ENCODE data around the gene TNFRSF13B.

The TNFRSF13B gene

DNA sequence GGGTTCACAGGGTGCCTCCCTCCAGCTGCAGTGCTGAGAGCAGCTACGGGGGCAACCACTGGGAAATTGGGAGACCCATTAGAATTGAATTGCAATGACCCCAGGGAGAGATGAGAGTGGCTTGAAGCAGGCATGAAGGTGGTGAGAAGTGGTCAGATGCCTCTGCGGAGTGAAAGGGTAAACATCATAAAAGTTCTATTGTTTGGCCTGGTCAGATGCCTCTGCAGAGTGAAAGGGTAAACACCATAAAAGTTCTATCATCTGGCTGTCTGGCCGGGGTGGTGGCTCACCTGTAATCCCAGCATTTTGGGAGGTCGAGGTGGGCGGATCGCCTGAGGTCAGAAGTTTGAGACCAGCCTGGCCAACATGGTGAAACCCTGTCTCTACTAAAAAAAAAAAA, 53.5 kb downstream of the TNFRSF13B start:
- TF ChIP-seq CTCF (IDR thresholded peaks at IDR 0.05; ENCODE audit: low read length, missing control alignments) = no peak
- no peak overlapping the region for H3K4me3 ChIP-seq (replicated peaks; ENCODE audit: low read depth, low read length)
- DNase-seq (ENCODE audit: low read depth) = no peak

- no peak for TF ChIP-seq CTCF (IDR thresholded peaks at IDR 0.05; ENCODE audit: low read length, missing control alignments)
- no peak for DNase-seq (ENCODE audit: low read depth)
- no peak overlapping the region for H3K4me3 ChIP-seq (replicated peaks; ENCODE audit: low read depth, low read length)
Observed at GRCh38 chr17:16917671-16918394, 54.1 kb downstream of the TNFRSF13B start.

- no peak overlapping the region for H3K4me3 ChIP-seq (replicated peaks; ENCODE audit: low read depth, low read length)
- no peak for DNase-seq (ENCODE audit: low read depth)
- no peak for TF ChIP-seq CTCF (IDR thresholded peaks at IDR 0.05; ENCODE audit: low read length, missing control alignments)
Observed at GRCh38 chr17:16916557-16916920, 55.4 kb downstream of the TNFRSF13B start.

GRCh38 chr17:16915752-16916556, 56.0 kb downstream of the TNFRSF13B start:
- H3K4me3 ChIP-seq (replicated peaks; ENCODE audit: low read depth, low read length) = no peak overlapping the region
- TF ChIP-seq CTCF (IDR thresholded peaks at IDR 0.05; ENCODE audit: low read length, missing control alignments) = peak; percentile 54
- DNase-seq (ENCODE audit: low read depth) = peak; percentile 40

- no peak for DNase-seq (ENCODE audit: low read depth)
- no peak for TF ChIP-seq CTCF (IDR thresholded peaks at IDR 0.05; ENCODE audit: low read length, missing control alignments)
- H3K4me3 ChIP-seq (replicated peaks; ENCODE audit: low read depth, low read length) = no peak overlapping the region
Observed at GRCh38 chr17:16913463-16913862, 58.5 kb downstream of the TNFRSF13B start.

GRCh38 chr17:16912021-16912962, 59.6 kb downstream of the TNFRSF13B start:
- DNase-seq (ENCODE audit: low read depth) = no peak
- H3K4me3 ChIP-seq (replicated peaks; ENCODE audit: low read depth, low read length) = no peak overlapping the region
- TF ChIP-seq CTCF (IDR thresholded peaks at IDR 0.05; ENCODE audit: low read length, missing control alignments) = no peak

All from fibroblast of pulmonary artery (primary cell).